ENCODE results near the gene USP38.

DNA sequence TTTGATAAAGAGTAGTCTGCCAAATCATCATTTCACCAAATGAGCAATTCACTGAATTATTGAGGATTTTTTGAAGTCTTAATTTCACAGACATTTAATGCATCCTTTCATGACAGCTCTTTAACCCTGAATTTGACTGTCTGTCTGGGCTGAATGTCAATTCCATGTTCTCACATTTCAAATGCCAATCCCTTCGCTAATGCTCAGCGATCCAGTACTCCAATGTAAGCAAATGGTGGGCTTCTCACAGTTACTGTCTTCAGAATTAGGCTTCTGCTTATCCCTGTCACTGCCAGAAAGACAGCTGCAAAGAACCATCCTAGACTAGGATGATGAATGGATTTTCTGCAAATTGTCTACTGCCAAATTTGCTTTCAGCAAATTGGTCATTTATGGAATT lies 36.2 kb upstream of the USP38 start:
- TF ChIP-seq, protein P1, sequence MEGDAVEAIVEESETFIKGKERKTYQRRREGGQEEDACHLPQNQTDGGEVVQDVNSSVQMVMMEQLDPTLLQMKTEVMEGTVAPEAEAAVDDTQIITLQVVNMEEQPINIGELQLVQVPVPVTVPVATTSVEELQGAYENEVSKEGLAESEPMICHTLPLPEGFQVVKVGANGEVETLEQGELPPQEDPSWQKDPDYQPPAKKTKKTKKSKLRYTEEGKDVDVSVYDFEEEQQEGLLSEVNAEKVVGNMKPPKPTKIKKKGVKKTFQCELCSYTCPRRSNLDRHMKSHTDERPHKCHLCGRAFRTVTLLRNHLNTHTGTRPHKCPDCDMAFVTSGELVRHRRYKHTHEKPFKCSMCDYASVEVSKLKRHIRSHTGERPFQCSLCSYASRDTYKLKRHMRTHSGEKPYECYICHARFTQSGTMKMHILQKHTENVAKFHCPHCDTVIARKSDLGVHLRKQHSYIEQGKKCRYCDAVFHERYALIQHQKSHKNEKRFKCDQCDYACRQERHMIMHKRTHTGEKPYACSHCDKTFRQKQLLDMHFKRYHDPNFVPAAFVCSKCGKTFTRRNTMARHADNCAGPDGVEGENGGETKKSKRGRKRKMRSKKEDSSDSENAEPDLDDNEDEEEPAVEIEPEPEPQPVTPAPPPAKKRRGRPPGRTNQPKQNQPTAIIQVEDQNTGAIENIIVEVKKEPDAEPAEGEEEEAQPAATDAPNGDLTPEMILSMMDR (IDR thresholded peaks at IDR 0.05; ENCODE audit: low read depth, low read length): no peak
- TF ChIP-seq POLR2A (IDR thresholded peaks at IDR 0.05; ENCODE audit: extremely low read depth, insufficient read length): no peak
